Fibroblast of lung (primary cell): Measurements from ENCODE around the gene RERE. TPM values are rescaled to one million over a fixed set of nuclear protein-coding genes. Genes with fewer than 3 reads are reported as not detected.

Experiments
- DNase-seq, 2 donors: peaks; one replicate each; pipeline versions ENCODE4 v3.0.0 to v3.0.0-alpha.2; 2010; ENCODE audit warnings: low read depth in 2 of 2
- H2AFZ ChIP-seq: 2 replicates; pipeline ENCODE4 v1.5.1; 2012; ENCODE audit warnings: low read length, control low read depth, inconsistent platforms
- H3K27ac ChIP-seq: 2 replicates; pipeline ENCODE4 v1.5.1; 2011; ENCODE audit warnings: low read length, control low read depth; ENCODE audit not compliant: insufficient read depth
- H3K27me3 ChIP-seq: 2 replicates; pipeline ENCODE4 v1.5.1; 2011; ENCODE audit warnings: mild to moderate bottlenecking, low read length; ENCODE audit not compliant: control insufficient read depth, insufficient read depth
- H3K36me3 ChIP-seq: 2 replicates; pipeline ENCODE4 v1.5.1; 2011; ENCODE audit warnings: low read length; ENCODE audit not compliant: control insufficient read depth, insufficient read depth
- H3K4me1 ChIP-seq: 2 replicates; pipeline ENCODE4 v1.5.1; 2011; ENCODE audit warnings: low read length; ENCODE audit not compliant: control insufficient read depth, insufficient read depth; ENCODE audit errors: extremely low read depth
- H3K4me2 ChIP-seq: 2 replicates; pipeline ENCODE4 v1.5.1; 2011; ENCODE audit warnings: low read length, control low read depth; ENCODE audit not compliant: insufficient read depth; ENCODE audit errors: extremely low read depth
- H3K4me3 ChIP-seq, 4 experiments: fragments of 200-600 bp in 1 of 4; sonication (generic) in 1 of 4; replicated peaks in 1 of 4; 2 replicates each; pipeline ENCODE4 v1.5.1; 2011 to 2016; ENCODE audit warnings: low read length in 4 of 4, low read depth in 3 of 4, mild to moderate bottlenecking in 3 of 4, control low read depth in 2 of 4, inconsistent platforms in 1 of 4, mixed read lengths in 1 of 4; ENCODE audit not compliant: insufficient read depth in 1 of 4; ENCODE audit errors: control extremely low read depth in 1 of 4
- H3K79me2 ChIP-seq: 2 replicates; pipeline ENCODE4 v1.5.1; 2012; ENCODE audit warnings: mild to moderate bottlenecking, low read length, inconsistent platforms; ENCODE audit not compliant: control insufficient read depth, insufficient read depth
- H3K9ac ChIP-seq: 2 replicates; pipeline ENCODE4 v1.5.1; 2011; ENCODE audit warnings: mild to moderate bottlenecking, low read length, control low read depth; ENCODE audit not compliant: insufficient read depth
- H3K9me3 ChIP-seq: 2 replicates; pipeline ENCODE4 v1.5.1; 2012; ENCODE audit warnings: low read depth, low read length; ENCODE audit not compliant: control insufficient read depth, insufficient read depth
- H4K20me1 ChIP-seq: 2 replicates; pipeline ENCODE4 v1.5.1; 2011; ENCODE audit warnings: low read length; ENCODE audit not compliant: control insufficient read depth, insufficient read depth; ENCODE audit errors: extremely low read depth
- EZH2 ChIP-seq: IDR thresholded peaks from 2 replicates; pipeline ENCODE4 v1.5.1; 2012; ENCODE audit warnings: low read length, control low read depth, mild to moderate bottlenecking; ENCODE audit errors: missing control alignments
- polyA plus RNA-seq, 2 donors: library from polyadenylated mRNA; depleted of rRNA in 1 of 2; stranded (reverse) in 1 of 2; unstranded in 1 of 2; fragments of >200 nt; gene quantifications; 2 replicates each; pipeline ENCODE4 v1.2.1, GENCODE V29; 2011 to 2012; ENCODE audit warnings: missing spikeins in 1 of 2
- total RNA-seq: library from RNA; depleted of rRNA; stranded (reverse); fragments of >200 nt; gene quantifications from 2 replicates; pipeline ENCODE4 v1.2.1, GENCODE V29; 2014
- TF ChIP-seq, protein P1 (sequence below), 2 donors: IDR thresholded peaks in 1 of 2; conservative IDR thresholded peaks in 1 of 2; 1 replicate in 1 of 2; 2 replicates in 1 of 2; pipeline ENCODE4 v1.5.1; 2011 to 2012; ENCODE audit warnings: low read length in 2 of 2, control low read depth in 1 of 2, inconsistent platforms in 1 of 2, low read depth in 1 of 2, mild to moderate bottlenecking in 1 of 2

RERE gene
- total and polyA plus RNA-seq, 2 donors (not counting 1 experiment from before 2014, with no cell fraction given), result 3.7 to 51.0 TPM

DNA sequence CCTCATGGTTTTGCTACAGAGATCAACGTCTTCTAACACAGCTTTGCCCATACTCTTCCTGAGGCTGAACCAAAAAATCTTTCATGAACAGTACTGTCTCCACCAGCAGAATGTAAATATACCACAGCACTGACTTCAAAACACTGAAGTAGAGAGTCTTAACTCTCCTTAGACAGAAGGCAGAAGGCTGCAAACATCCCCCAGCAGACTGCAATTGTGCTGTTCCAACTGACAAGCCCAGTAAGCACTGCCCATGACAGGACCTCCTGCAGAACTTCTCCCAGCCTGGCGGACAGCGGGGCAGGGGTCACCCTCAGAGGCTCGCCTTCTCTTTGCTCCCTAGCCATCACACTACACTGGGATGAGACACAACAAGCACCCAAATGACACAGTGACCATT, 218.7 kb downstream of the RERE start:
- Histone ChIP-seq H3K4me3 (peak overlapping the region in 1 of 4 experiments; percentile 0), H3K9ac (no peak overlapping the region), H3K27ac (no peak overlapping the region), H3K4me1 (peaks cover 10% of the 10 kb centered on the region), H3K79me2 (no peaks in the 10 kb centered on the region), H3K27me3 (no peaks in the 10 kb centered on the region), H4K20me1 (no peaks in the 10 kb centered on the region), H3K36me3 (no peaks in the 10 kb centered on the region), H3K4me2 (no peak overlapping the region), H2AFZ (no peak overlapping the region), H3K9me3 (no peaks in the 10 kb centered on the region)
- TF ChIP-seq EZH2, result no peak
- TF ChIP-seq, protein P1, sequence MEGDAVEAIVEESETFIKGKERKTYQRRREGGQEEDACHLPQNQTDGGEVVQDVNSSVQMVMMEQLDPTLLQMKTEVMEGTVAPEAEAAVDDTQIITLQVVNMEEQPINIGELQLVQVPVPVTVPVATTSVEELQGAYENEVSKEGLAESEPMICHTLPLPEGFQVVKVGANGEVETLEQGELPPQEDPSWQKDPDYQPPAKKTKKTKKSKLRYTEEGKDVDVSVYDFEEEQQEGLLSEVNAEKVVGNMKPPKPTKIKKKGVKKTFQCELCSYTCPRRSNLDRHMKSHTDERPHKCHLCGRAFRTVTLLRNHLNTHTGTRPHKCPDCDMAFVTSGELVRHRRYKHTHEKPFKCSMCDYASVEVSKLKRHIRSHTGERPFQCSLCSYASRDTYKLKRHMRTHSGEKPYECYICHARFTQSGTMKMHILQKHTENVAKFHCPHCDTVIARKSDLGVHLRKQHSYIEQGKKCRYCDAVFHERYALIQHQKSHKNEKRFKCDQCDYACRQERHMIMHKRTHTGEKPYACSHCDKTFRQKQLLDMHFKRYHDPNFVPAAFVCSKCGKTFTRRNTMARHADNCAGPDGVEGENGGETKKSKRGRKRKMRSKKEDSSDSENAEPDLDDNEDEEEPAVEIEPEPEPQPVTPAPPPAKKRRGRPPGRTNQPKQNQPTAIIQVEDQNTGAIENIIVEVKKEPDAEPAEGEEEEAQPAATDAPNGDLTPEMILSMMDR (conservative IDR thresholded peaks at IDR 0.05 in 1 of 2, IDR thresholded peaks at IDR 0.05 in 1 of 2; ENCODE audit: low read depth in 1 of 2, low read length in 2 of 2), result no peak
- DNase-seq, result peak; percentile 13 to 43

DNA sequence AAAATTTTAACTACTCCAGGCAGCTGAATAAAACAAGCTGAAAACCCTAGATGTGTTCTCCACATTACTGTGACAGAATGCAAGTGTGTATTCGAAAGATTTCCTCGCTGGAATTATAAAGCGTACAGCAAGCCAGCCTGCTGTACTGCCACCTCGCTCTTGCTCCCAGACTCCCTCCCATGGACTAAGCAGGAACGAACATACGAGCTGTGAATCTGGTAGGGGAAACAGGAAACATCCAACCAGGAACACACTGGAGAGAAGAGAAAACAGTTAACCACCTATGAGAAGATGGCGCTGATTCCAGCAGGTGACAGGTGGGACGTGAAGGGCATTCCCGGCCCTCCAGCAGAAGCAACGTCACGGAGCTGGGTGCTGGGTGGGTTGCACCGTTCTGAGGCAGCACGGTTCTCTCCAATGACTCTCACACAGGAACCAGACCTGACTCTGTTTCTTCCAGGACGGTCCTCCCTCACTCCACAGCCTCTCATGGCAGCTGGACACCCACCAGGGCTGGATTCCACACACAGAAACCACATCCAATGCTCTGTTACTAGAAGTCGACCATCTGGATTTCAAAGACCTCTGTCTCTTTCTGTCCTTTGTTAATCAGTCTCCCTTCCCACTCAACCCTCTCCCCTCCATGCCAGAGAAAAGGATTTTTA, 219.2 kb downstream of the RERE start:
- Histone ChIP-seq H3K36me3 (no peaks in the 10 kb centered on the region), H3K79me2 (no peaks in the 10 kb centered on the region), H3K27me3 (no peaks in the 10 kb centered on the region), H3K4me1 (peaks cover 10% of the 10 kb centered on the region), H3K9me3 (no peaks in the 10 kb centered on the region), H2AFZ (peak overlapping the region; percentile 83), H3K27ac (peak overlapping the region; percentile 51), H3K4me2 (peak overlapping the region; percentile 77), H3K9ac (no peak overlapping the region), H3K4me3 (peak overlapping the region in 3 of 4 experiments; percentile 0 to 14 (median 6)), H4K20me1 (no peaks in the 10 kb centered on the region)
- peak; percentile 36 to 77 for DNase-seq
- TF ChIP-seq, protein P1 (conservative IDR thresholded peaks at IDR 0.05 in 1 of 2, IDR thresholded peaks at IDR 0.05 in 1 of 2; ENCODE audit: low read depth in 1 of 2, low read length in 2 of 2), result peak; percentile 42 to 82
- TF ChIP-seq EZH2, result no peak

DNA sequence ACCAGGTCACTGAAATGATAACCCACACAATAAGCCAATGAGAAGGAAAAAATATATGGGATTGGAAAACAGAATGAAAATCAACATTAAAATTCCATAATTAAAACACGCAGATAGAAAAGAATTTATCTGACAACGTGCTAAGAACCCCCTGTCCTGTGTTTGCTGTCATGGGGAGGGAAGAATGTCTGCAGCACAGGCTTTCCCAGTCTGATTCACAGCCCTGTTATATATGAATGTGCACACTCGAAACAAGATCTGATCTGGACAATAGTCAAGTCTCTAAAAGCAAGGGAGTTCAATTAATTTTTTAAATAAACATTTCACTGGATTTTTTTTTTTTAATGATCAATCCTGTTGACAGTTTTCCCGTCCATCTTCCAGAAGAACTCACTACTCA, 220.0 kb downstream of the RERE start:
- Histone ChIP-seq H3K4me2 (peak overlapping the region; percentile 77), H3K9ac (no peak overlapping the region), H2AFZ (no peak overlapping the region), H3K9me3 (no peaks in the 10 kb centered on the region), H3K36me3 (no peaks in the 10 kb centered on the region), H3K4me1 (peaks cover 10% of the 10 kb centered on the region), H3K79me2 (no peaks in the 10 kb centered on the region), H3K4me3 (peak overlapping the region in 1 of 4 experiments; percentile 6), H3K27me3 (no peaks in the 10 kb centered on the region), H4K20me1 (no peaks in the 10 kb centered on the region), H3K27ac (no peak overlapping the region)
- no peak for TF ChIP-seq EZH2
- TF ChIP-seq, protein P1 (conservative IDR thresholded peaks at IDR 0.05 in 1 of 2, IDR thresholded peaks at IDR 0.05 in 1 of 2; ENCODE audit: low read depth in 1 of 2, low read length in 2 of 2), result no peak
- DNase-seq, result peak; percentile 32 to 48
